HG02970 (cell line): Measurements from ENCODE around the gene TSPEAR.
"Not testable (repeated sequence)": the region's sequence is repeated elsewhere in the genome, so short reads cannot be mapped to it uniquely, and the experiment has no call there.

Source experiments
- ATAC-seq: cut with Tn5 transposase; IDR thresholded peaks from one replicate; pipeline ENCODE4 v1.9.1; 2021; ENCODE audit warnings: mild to moderate bottlenecking, moderate library complexity, moderate number of reproducible peaks; ENCODE audit not compliant: unreplicated experiment, low FRiP score

TSPEAR gene

DNA sequence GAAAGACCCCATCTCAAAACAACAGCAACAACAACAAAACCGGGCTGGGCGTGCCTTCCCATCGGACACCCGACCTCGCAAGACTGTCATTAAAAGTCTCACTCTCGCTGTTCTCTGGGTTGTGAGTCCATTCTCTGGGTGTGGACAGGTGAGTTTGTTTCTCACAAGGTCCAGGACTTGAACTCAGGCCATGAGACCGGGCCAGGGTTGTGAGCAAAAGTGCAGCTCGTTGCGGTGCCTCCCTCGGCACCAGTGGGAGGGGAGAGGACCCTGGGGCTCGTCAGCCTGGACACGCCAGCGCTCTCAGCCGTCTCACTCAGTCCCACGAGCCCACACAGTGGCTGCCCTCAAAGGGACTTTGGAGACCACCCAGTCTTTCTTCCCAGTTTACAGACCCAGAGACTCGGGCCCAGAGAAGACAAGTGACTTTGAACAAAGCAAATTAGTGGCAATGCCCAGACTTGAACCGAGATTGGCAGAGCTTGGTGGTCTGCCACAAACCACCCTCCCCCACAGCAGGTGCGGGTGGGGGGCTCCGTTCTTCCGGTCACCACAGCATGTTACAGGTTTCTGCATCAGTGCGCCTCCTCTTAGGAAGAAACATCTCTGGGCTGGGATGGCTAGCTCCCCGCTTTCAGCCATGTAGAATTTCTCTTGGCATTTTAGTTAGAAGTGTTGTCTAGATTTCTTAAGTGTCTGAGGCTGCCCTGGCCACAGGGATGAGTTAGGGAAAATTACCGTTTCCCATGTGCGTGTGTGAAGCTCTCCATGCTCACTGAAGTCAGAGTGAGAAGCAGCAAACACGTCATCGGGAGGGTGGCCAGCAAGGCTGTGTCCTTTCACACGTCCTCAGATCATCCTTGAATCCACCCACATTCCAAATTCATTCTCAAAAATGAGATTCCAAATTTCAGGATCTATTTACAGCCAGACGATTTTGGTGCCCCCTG, 227.8 kb downstream of the TSPEAR start:
- no peak for ATAC-seq

DNA sequence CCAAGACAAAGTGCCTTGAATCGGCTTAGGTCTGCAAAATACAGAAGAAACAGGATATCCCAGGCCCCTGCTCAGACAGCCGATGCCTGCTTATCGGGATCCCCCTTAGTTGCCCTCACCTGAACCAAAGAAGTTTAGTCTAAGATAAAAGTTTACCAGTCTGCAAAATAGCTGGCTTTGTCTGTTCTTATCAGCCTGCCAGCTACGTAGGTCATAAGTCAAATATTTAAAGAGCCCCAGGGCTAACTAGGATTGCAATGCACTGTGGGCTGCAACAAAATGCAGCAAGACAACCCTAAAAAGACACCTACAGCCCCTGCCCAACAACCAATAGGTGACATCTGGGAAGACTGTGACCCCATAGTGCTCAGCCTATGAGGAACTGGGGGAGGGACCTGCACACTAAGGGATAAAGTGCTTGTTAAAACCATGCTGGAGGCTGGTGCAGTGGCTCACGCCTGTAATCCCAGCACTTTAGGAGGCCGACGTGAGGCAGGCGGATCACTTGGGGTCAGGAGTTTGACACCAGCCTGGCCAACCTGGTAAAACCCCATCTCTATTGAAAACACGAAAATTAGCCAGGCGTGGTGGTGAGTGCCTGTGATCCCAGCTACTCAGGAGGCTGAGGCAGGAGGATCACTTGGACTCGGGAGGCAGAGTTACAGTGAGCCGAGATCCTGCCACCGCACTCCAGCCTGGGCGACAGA, 228.6 kb downstream of the TSPEAR start:
- ATAC-seq, result no peak

DNA sequence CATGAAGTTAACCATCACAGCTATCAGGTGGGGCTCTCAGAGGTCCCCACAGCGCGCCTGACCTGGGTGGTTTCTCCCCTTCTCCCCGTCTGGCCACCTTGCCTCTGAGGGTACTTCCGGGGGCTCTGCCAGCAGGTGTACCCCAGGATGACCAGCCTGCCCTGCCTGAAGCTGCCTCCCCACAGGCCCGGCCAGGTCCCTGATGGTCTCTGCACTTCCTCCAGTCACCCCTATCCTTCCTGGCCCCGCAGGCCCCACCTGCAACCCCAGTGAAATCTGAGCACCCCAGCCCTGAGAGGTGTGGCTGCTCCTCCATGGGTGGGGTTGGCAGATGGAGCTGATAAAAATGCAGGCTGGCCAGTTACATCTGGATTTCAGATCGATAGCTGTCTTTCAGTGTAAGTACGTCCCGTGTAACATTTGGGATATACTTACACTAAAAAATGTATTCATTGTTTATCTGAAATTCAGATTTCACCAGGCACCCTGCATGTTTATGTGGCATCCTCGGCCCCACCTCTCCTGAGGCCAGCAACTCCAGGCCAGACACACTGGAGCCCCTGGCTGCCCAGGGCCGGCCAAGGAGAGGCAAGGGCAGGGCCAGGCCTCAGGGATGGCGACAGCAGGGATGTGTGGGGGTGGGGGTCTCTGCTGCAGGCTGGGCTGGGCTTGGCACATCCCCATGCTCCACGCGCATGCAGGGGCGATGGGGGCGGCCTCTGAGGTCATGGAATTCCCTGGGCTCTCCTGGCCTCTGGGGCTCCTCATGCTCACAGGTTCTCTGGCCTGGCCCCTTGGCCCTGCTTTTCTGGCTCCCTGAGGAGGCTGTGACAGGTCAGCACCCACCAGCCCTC, 230.9 kb downstream of the TSPEAR start:
- no peak for ATAC-seq

DNA sequence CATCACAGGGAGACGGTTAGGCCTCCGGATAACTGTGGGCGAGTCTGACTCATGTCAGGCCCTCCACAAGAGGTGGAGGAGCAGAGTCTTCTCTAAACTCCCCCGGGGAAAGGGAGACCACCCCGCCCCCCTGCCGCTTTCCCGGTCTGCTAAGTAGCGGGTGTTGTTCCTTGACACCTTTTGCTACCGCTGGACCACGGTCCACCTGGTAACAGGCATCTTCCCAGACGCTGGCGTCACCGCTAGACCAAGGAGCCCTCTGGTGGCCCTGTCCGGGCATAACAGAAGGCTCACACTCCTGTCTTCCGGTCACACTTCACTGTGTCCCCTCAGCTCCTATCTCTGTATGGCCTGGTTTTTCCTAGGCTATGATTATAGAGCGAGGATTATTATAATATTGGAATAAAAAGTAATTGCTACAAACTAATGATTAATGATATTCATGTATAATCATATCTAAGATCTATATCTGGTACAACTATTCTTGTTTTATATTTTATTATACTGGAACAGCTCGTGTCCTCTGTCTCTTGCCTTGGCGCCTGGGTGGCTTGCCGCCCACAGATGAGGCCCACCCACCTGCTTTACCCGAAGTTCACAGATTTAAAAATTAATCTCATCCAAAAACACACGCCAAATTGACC, 231.7 kb downstream of the TSPEAR start:
- not testable (repeated sequence) for ATAC-seq

DNA sequence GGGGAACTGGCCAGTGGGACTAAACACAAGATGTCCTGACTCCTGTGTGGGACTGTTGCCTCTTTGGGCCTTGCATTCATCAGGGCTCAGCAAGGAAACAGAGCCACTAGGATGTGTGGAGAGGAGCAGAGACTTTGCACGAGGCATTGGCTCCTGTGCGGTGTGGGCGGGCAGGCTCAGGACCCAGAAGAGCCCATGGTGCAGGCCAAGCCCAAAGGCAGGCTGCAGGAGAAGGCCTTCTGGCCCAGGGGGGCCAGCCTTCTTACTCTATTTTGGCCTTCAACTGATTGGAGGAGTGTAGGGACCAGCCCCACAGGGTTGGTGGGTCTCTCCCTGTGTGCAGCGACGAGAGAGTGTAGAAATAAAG, 232.6 kb downstream of the TSPEAR start:
- no peak for ATAC-seq

DNA sequence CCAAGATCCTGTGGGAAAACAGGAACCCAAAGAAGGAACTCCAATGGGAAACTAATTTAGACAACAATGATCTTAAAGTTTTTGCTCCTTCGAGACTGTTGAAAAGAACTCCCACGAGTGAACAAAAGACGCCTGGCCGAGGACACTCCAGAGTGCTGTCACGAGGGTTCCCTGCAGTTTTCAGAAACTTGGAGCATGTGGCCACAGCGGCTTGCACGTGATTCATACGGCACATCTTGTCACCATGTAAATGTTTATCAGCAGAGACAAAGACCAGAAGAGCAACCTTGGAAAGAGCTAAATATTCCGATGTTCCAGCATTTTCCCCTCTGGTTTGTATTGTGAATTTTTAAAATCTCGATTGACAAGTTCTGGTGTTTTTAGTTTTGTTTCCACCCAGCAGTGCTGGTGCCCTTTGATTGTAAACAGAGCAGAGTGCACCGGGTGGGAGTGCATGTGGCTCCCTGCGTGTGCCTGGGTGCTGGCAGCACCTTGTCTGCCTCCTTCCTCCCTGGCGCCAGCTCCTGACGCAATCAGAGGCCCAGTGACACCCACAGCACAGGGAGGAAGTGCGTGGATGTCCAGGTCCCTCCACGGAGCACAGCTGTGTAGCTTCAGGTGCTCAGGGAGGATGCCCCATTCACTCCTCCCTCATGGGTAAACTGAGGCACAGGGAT, 233.1 kb downstream of the TSPEAR start:
- no peak for ATAC-seq

DNA sequence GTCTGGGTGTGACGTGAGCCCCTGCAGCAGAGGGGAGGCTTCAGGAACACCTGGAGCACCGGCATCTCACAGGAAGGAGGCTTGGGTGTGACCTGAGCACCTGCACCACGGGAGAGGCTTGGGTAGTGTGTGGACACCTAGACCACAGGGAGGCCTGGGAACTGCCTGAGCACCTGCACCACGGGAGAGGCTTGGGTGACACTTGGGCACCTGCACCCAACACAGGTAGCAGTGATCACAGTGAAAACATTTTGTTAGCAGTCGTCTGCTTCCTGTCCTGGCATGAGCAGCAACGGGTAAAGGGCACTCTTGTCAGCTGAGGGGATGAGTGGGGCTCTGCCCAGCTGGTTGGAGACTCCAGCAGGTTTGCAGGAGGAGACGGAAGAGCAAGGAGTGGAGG, 233.7 kb downstream of the TSPEAR start:
- ATAC-seq, result no peak

DNA sequence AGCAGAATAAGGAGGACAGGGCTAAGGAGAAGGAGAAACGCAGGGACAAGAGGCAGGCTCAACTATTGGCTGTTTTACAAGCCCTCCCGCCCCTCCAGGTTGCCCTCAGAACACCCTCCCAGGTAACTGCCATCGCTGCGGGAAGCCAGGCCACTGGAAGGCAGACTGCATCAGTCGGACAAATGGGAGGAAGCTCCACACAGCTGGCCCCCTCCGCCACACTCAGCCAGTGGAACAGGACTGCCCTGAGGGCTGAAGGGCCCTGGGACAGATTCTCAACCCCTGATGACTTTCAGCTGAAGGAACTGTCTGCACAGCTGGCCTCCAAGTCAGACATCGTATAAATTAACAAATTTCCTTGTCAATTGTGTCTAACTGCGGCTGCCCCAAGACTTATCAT, 234.2 kb downstream of the TSPEAR start:
- ATAC-seq, result no peak

DNA sequence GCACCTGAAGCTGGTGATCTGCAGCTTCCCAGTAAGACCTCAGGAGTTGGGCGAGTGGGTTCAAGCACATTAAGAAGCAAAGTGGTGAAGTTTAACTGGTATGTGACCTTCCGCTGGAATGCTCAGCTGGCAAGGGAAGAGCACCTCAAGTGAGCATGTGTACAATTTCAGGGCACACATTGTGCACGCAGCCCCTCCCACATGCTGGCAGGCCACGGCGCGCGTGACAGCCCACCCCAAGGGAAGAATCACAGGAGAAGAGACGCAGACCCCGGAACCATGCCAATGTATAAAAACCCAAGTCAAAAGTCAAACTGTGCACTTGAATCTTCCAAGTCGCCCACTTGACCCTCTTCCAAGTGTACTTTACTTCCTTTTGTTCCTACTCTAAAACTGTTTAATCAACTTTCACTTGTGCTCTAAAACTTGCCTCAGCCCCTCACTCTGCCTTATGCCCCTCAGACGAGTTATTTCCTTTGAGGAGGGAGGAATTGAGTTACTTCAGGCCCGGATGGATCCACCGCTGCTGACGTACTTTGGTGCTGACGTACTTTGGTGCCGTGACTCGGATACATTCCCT, 236.0 kb downstream of the TSPEAR start:
- no peak for ATAC-seq

DNA sequence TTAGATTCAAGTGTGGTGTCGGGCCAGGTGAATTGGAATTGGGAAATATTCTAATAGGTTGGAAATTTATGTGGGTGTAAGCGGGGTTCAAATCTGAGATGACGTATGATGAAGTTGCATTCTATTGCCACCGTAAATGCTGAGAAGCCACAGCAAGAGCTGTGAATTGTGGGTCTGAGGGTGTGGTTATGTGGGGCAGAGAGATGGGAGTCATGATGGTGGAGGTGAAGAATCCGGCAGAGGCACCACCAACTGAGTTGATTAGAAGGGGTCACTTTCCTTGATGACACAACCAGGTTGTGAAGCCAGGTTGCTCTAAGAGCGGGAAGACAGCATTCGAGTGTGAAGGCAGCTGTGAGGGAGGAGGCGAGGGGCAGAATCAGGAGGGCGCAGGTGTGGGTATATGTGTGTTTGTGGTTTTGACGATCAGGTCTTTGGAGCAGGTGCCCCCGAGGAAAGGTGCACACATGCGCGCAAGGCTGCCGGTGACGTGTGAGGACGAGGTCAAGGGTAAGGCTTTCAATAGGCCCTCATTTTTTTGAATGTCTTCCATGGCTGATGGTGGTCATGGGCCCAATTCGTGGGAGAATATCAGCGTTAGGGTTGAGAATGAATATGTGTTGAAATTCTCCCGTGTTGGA, 237.3 kb downstream of the TSPEAR start:
- no peak for ATAC-seq

DNA sequence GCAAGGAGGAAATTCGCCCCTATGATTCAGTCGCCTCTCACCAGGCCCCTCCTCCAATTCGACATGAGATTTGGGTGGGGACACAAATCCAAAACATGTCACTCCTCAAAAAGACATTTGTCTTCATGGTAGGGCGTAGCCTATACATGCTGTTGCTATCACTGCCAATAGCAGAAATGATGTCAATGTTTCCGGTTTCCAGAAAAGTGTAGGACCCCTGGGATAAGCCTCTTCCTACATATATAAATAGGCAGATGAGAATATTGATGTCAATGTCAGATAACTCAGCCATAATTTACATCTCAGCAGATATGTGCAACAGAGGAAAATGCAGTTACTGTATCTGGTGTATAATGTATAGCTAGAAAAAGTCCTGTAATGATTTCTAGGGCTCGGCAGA, 239.4 kb downstream of the TSPEAR start:
- ATAC-seq, result no peak

DNA sequence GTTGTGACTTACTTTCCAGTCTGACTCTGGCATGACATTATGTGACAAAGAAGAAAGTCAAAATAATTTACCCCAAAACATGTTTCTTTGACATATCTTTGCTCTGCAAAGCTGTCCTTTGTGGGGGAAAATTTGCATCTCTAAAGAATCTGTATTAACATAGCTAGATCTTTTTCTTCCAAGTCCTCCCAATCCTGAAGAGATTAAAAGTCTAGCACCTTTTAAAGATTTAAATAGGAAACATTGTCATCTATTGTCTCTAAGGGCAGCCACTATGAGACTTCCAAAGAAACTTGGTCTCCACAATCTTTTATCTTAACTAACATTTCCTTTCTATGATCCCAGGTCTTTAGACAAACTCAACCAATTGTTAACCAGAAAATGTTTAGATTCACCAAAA, 240.0 kb downstream of the TSPEAR start:
- ATAC-seq, result no peak

DNA sequence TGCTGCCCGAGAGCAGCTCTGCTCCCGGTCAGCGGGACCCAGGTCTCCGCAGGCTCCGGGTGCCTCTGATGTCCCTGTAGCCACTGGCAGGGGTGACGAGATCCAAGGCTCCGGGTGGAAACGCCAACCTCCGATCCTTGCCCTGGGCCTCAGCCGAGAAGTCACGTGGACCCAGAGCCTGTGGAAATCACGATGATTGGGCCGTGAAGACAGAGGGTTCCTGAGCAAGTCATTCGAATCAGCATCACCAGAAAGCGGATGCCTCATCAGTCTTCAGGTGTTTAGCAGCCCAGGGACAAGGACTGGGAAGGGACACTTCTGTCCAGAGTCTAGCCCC, 243.5 kb downstream of the TSPEAR start:
- no peak for ATAC-seq

DNA sequence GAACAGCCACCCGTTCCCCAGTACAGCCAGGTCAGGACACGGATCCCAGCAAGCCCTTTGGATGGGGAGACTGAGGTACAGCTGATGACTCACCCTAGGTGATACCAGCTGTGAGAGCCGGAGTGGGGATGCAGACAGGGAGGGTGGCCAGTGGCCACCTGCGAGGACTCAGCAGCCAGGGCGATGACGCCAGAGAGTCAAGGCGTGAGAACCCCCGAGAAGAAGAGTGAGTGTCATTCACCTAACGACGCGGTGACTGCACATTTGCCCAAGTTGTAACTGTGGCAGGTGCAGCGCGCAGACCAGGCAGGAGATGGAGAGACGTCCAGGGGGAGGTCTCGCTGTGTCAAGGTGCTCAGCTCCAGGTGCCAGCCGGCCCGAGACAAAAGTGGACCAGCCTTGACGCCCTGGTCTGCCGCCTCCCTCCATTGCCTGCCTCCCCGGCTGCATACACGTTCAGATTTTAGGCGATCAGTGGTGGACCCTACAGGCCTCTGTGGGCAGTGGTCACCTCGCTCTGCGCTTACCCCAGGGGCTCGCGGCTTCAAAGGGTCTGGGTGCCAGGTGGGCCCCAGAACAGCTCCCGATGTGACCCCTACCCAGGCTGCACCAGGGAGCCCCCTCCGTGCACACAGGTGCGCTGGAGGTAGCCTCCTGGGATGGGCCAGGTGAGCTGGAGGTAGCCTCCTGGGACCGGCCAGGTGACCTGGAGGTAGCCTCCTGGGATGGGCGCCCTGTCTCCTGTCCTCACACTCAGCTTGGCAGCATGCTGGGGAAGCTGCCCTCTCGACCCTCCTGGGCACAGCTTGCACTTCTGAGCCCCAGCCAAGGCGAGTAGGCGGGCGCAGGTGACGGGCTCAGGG, 244.1 kb downstream of the TSPEAR start:
- no peak for ATAC-seq

DNA sequence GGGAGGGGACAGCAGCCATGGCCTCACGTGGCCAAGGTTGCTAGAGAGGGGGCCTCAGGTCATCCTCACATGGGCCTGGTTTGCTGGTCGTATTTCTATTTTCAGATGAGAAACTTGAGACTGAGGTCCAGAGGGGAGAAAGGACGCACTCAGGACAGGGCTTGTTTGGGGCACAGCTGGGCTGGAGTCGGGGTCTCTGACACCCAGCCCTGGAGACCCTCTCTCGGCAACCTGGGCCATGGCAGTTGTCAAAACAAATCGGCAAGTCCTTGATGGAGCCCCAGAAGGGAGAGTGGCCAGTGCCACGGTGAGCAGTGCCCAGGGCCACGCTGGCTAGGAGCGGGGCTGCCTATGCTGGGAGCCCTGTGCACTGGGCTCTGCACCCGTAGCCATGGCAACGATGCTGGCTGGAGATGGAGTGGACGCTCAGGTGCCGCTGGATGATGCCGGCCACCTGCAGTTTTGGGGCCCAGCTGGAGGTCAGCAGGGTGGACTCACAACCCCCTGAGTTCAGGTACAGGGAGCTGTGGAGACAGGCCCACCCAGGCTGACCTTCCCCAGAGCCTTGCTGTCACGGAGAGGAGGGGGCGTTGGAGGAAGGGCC, 244.9 kb downstream of the TSPEAR start:
- ATAC-seq, result no peak

DNA sequence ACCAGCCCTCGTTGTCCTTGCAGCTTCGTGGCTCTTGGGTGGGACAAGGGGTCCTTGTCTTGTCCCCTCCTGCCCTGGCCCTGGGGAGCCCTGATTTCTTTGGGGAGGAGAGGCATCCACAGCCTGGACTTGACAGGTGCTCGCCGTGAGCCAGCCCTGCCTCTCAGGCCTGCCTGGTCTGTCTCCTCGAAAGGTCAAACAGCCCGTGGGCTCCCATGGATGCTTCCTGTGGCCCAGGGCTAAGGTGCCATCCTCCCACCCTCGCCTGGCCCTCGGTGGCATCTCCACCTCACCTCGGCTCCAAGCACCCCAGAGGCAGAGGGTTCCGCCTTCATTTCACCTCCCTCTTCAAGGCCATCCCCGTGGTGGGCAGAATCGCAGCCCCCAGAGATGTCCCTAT, 247.0 kb downstream of the TSPEAR start:
- no peak for ATAC-seq

DNA sequence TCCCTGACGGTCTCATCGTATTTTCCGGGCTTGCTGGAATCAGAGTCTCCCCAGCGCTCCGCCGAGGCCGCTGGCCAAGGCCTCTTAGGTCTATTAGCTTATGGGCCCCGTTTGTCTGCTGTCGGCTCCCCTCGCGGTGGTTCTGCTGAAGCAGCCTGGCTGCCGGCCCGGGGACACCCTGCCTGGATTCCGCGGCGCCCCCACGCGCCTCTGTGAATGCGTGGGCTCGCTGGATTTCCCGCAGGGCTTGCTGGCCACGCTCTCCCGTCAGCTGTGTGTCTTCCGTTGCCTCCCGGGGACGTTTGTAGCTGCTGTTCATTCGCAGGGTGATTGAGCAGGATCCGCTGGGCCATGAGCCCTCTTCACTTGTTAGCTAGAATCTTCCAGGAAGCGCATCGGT, 247.6 kb downstream of the TSPEAR start:
- ATAC-seq, result no peak

DNA sequence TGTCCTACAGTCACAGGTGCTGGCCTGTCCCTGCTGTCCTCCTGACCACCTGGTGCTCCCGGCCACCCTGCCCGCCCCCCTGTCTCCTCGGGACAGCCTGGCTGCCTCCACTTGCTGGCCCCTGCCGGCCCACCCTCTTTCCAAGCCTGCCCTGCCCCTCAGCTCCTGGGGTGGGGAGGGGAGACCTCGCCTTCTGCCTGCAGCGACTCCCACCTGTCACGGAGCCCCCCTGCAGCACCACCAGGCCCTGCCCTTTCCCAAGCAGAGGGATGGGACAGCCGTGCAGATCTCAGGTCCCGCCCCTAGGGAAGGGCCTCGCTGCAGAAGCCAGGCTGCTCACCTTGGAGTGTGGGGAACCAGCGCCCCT, 248.6 kb downstream of the TSPEAR start:
- ATAC-seq, result no peak
